Measurements from ENCODE around the gene ATP2C2. TPM values are rescaled to one million over a fixed set of nuclear protein-coding genes. Genes with fewer than 3 reads are reported as not detected.

ATP2C2 gene
- total and polyA plus RNA-seq, 3 donors from 2014 or later = 1.1 to 5.8 (median 3.0) TPM

DNA sequence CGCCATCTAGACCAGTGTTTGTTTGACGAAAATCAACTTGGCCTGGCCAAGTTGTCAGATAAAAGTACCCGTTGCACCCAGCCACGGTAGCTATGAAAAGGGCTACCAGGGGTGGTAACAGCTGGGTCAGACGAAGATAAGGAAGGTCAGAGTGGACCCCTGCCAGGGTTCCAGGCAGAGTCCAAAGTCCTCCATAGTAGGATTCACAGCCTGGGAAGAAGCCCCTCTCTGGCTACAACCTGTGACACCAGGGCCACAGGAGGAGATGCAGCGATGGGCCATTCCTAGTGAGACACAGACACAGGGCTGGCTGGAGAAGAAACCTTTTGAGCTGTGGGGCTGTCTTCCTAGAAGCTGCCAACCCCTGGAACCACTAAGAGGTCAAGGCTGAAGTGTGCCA, 96.8 kb downstream of the ATP2C2 start:
- Histone ChIP-seq H3K36me3 (ENCODE audit: low read depth, missing control alignments) (no peaks in the 10 kb centered on the region), H3K27ac (no peak overlapping the region), H3K4me1 (no peaks in the 10 kb centered on the region), H3K9me3 (no peaks in the 10 kb centered on the region), H3K27me3 (no peaks in the 10 kb centered on the region), H3K4me3 (no peak overlapping the region)
- TF ChIP-seq, protein P1, sequence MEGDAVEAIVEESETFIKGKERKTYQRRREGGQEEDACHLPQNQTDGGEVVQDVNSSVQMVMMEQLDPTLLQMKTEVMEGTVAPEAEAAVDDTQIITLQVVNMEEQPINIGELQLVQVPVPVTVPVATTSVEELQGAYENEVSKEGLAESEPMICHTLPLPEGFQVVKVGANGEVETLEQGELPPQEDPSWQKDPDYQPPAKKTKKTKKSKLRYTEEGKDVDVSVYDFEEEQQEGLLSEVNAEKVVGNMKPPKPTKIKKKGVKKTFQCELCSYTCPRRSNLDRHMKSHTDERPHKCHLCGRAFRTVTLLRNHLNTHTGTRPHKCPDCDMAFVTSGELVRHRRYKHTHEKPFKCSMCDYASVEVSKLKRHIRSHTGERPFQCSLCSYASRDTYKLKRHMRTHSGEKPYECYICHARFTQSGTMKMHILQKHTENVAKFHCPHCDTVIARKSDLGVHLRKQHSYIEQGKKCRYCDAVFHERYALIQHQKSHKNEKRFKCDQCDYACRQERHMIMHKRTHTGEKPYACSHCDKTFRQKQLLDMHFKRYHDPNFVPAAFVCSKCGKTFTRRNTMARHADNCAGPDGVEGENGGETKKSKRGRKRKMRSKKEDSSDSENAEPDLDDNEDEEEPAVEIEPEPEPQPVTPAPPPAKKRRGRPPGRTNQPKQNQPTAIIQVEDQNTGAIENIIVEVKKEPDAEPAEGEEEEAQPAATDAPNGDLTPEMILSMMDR (IDR thresholded peaks at IDR 0.05) = no peak
- TF ChIP-seq POLR2A (IDR thresholded peaks at IDR 0.05) = no peak
- intact Hi-C loops (cut with DNase I; ENCODE audit: low total_unique reads) = no loop called here
- DNase-seq = no peak
- 87 to 92% methylated on average over 6 of the region's 6 CpGs for WGBS, 2 donors

DNA sequence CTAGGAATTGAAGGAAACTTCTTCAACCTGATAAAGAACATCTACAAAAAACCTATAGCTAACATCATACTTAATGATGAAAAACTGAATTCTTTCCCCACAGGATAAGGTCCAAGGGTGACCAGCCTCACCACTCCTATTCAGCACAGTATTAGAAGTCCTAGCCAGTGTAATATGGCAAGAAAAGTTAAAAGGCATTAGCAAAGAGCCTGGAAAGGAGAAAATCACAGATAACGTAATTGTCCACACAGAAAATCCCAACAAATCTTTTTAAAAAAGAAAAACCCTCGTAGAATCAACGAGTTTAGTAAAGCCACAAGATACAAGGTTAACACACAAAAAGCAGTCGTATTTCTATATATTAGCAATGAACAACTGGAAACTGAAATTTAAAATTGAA, 98.4 kb downstream of the ATP2C2 start:
- no peak overlapping the region for H3K4me3 ChIP-seq
- no peak overlapping the region for H3K27ac ChIP-seq
- H3K9me3 ChIP-seq = no peaks in the 10 kb centered on the region
- WGBS, 2 donors = 58 to 61% methylated on average over 4 of the region's 4 CpGs
- no peaks in the 10 kb centered on the region for H3K27me3 ChIP-seq
- H3K4me1 ChIP-seq = no peaks in the 10 kb centered on the region
- H3K36me3 ChIP-seq (ENCODE audit: low read depth, missing control alignments) = no peaks in the 10 kb centered on the region
- intact Hi-C loops (cut with DNase I; ENCODE audit: low total_unique reads) = no loop called here
- DNase-seq = no peak
- no peak for TF ChIP-seq POLR2A (IDR thresholded peaks at IDR 0.05)
- TF ChIP-seq, protein P1 (IDR thresholded peaks at IDR 0.05) = no peak

DNA sequence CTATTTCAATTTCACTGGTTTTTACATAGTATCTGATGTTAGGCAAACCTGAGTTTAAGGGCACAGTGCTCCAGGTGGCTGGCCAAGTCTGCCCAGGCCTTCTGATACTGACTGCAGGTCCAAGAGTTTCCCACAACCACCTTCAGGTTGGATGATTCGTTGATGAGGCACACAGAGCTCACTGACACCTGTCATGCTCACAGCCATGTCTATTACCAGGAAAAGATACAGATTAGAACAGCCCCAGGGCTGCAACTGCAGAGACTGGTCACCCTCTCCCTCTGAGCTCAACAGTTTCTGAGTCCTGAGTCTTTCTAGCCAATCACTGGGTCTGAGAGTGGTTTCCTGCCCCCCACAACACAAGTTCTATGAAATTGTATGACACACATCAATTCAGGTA, 98.9 kb downstream of the ATP2C2 start:
- no peak for DNase-seq
- TF ChIP-seq, protein P1 (IDR thresholded peaks at IDR 0.05) = no peak
- no peak for TF ChIP-seq POLR2A (IDR thresholded peaks at IDR 0.05)
- Histone ChIP-seq H3K4me1 (no peaks in the 10 kb centered on the region), H3K36me3 (ENCODE audit: low read depth, missing control alignments) (no peaks in the 10 kb centered on the region), H3K27ac (no peak overlapping the region), H3K9me3 (no peaks in the 10 kb centered on the region), H3K4me3 (no peak overlapping the region), H3K27me3 (no peaks in the 10 kb centered on the region)
- WGBS, 2 donors = 89 to 100% methylated on average over 1 of the region's 1 CpG
- intact Hi-C loops (cut with DNase I; ENCODE audit: low total_unique reads) = no loop called here

DNA sequence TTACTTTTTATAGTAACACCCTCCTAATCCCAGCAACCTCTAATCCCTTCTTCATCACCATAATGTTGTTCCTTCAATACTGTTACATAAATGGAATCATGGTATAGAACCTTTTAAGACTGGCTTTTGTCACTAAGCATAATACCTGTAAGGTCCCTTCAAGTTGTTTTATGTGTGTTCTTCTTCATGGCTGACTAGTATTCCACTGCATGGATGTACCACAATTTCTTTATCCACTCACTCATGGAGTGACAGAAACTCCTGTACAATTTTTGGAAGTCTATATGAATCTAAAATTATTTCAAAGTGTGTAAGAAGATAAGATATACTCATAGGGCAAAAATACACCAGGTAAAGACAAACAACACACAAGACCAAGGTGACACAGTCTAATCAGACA, 99.4 kb downstream of the ATP2C2 start:
- Histone ChIP-seq H3K27ac (no peak overlapping the region), H3K4me3 (no peak overlapping the region), H3K27me3 (no peaks in the 10 kb centered on the region), H3K36me3 (ENCODE audit: low read depth, missing control alignments) (no peaks in the 10 kb centered on the region), H3K4me1 (no peaks in the 10 kb centered on the region), H3K9me3 (no peaks in the 10 kb centered on the region)
- intact Hi-C loops (cut with DNase I; ENCODE audit: low total_unique reads) = no loop called here
- no peak for TF ChIP-seq POLR2A (IDR thresholded peaks at IDR 0.05)
- TF ChIP-seq, protein P1 (IDR thresholded peaks at IDR 0.05) = no peak
- DNase-seq = no peak

DNA sequence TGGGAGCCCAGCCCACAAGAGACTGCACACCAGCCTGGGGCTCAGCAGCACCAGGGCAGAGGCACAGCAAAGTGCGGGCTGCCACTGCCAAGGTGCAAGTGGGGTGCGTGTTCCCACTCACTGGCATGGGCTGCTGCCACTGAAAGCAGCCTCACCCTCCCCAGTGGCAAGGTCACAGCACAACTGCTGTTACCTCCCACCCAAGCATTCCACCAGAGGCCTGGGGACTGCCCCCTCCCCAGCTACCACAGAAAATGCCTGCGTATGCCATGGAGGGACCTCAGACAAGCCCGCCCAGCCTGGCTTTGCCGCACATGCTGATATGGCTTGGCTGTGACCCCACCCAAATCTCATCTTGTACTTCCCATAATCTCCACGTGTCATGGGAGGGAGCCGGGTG, 103.0 kb downstream of the ATP2C2 start:
- no peaks in the 10 kb centered on the region for H3K36me3 ChIP-seq (ENCODE audit: low read depth, missing control alignments)
- no peak for DNase-seq
- 96 to 100% methylated on average over 3 to 7 of the region's 7 CpGs for WGBS, 2 donors
- no peak overlapping the region for H3K4me3 ChIP-seq
- intact Hi-C loops (cut with DNase I; ENCODE audit: low total_unique reads) = no loop called here
- TF ChIP-seq POLR2A (IDR thresholded peaks at IDR 0.05) = no peak
- TF ChIP-seq, protein P1 (IDR thresholded peaks at IDR 0.05) = no peak
- no peaks in the 10 kb centered on the region for H3K9me3 ChIP-seq
- H3K27ac ChIP-seq = no peak overlapping the region
- no peaks in the 10 kb centered on the region for H3K27me3 ChIP-seq
- no peaks in the 10 kb centered on the region for H3K4me1 ChIP-seq
